H1 (cell line): ENCODE data around the gene IWS1. TPM values are rescaled to one million over a fixed set of nuclear protein-coding genes. Genes with fewer than 3 reads are reported as not detected.

Experiments used
- BACH1 ChIP-seq: IDR thresholded peaks from 2 replicates; pipeline ENCODE4 v1.6.1; 2012; ENCODE audit warnings: low read length, improper control_type of control experiment
- BRCA1 ChIP-seq: IDR thresholded peaks from 2 replicates; pipeline ENCODE4 v1.6.1; 2012; ENCODE audit warnings: low read depth, low read length, improper control_type of control experiment
- GTF2F1 ChIP-seq: IDR thresholded peaks from 2 replicates; pipeline ENCODE4 v1.6.1; 2012; ENCODE audit warnings: low read depth, low read length, improper control_type of control experiment, borderline replicate concordance
- SIX5 ChIP-seq: IDR thresholded peaks from 2 replicates; pipeline ENCODE4 v1.6.1; 2011; ENCODE audit warnings: mild to moderate bottlenecking, low read depth, low read length
- SUZ12 ChIP-seq: fragments of 200-600 bp; sonication (generic); IDR thresholded peaks from 2 replicates; pipeline ENCODE4 v1.6.1; 2012; ENCODE audit warnings: mild to moderate bottlenecking, inconsistent platforms, low read length, moderate library complexity, mixed read lengths
- polyA plus RNA-seq, 7 experiments: library from polyadenylated mRNA; depleted of rRNA in 3 of 7; stranded (reverse) in 5 of 7; unstranded in 2 of 7; fragments of >200 nt in 5 of 7; fragments of 200-250 nt in 2 of 7; gene quantifications; 1 replicate in 5 of 7; 2 replicates in 1 of 7; 4 replicates in 1 of 7; pipeline versions ENCODE4 v1.2.1 to v1.2.3, GENCODE V29; 2011 to 2013; ENCODE audit warnings: missing spikeins in 2 of 7, mixed read lengths in 2 of 7
- total RNA-seq: library from RNA; stranded (reverse); fragmentation: NEBNext Ultra II Directional; extraction: Animal tissue kit (Norgen Biotek cat#: 25700); gene quantifications from 2 replicates; pipeline ENCODE4 v1.2.1, GENCODE V29; 2021

Gene IWS1
- total and polyA plus RNA-seq, 2 of the 8 experiments (the other 6 are each of a cell fraction or from before 2014, with no cell fraction given): 18.4 to 64.8 TPM

DNA sequence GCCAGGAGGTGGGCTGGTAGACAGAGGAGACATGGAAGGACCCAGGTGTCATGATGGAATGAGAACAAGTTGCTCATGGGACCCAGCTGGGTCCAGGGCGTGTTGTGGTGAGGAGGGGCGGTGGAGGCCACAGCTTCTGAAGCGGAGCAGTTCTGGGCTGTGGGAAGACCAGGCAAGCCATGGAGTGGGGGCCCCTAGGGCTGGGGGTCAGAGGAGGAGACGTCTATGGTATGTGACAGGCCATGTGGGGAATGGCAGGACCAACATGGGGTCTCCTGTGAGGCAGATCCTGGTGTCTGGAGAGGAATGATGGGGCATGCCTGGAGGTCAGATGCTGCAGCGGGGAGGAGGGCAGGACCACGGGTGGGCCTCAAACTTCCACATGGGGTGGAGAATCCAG lies 26.0 kb upstream of the IWS1 start (continued):
- TF ChIP-seq BRCA1 (no peak), BACH1 (no peak), SUZ12 (no peak), SIX5 (no peak), GTF2F1 (no peak)
